Heart left ventricle (tissue), 16 donors: ENCODE results near the gene EPOP. TPM values are rescaled to one million over a fixed set of nuclear protein-coding genes. Genes with fewer than 3 reads are reported as not detected.

ENCODE experiments used
- ATAC-seq, 4 donors: fragments of 200-7000 bp; cut with Tn5 transposase; one replicate each; pipeline ENCODE4 v1.9.1; 2020 to 2022; ENCODE audit warnings: moderate library complexity in 4 of 4, mild to moderate bottlenecking in 3 of 4, moderate number of reproducible peaks in 1 of 4
- DNase-seq, 5 donors: peaks; one replicate each; pipeline ENCODE4 v3.0.0-alpha.2; 2020
- H3K27ac ChIP-seq, 12 donors: fragments of 200-600 bp; sonication (generic) in 4 of 12; one replicate each; pipeline versions ENCODE4 v1.5.0 to v1.8.0; 2016 to 2022; ENCODE audit warnings: mild to moderate bottlenecking in 2 of 12
- H3K27me3 ChIP-seq, 9 donors: fragments of 200-600 bp; sonication (generic) in 2 of 9; one replicate each; pipeline versions ENCODE4 v1.5.1 to v1.8.0; 2016 to 2022; ENCODE audit warnings: mild to moderate bottlenecking in 3 of 9
- H3K36me3 ChIP-seq, 9 donors: fragments of 200-600 bp; sonication (generic) in 2 of 9; one replicate each; pipeline versions ENCODE4 v1.5.0 to v1.8.0; 2018 to 2022; ENCODE audit warnings: mild to moderate bottlenecking in 2 of 9
- H3K4me1 ChIP-seq, 12 donors: fragments of 200-600 bp; sonication (generic) in 4 of 12; one replicate each; pipeline versions ENCODE4 v1.5.0 to v1.8.0; 2016 to 2022; ENCODE audit warnings: mild to moderate bottlenecking in 3 of 12
- H3K4me3 ChIP-seq, 12 donors: fragments of 200-600 bp; sonication (generic) in 4 of 12; one replicate each; pipeline versions ENCODE4 v1.5.0 to v1.8.0; 2017 to 2022; ENCODE audit warnings: mild to moderate bottlenecking in 9 of 12, moderate library complexity in 4 of 12
- H3K9me3 ChIP-seq, 12 donors: fragments of 200-600 bp; sonication (generic) in 4 of 12; one replicate each; pipeline versions ENCODE4 v1.5.0 to v1.8.0; 2016 to 2022; ENCODE audit warnings: mild to moderate bottlenecking in 1 of 12
- POLR2A ChIP-seq, 2 donors: fragments of 450-650 bp; IDR thresholded peaks; one replicate each; pipeline ENCODE4 v1.6.1; 2017; ENCODE audit warnings: antibody characterized with exemption in 2 of 2, mild to moderate bottlenecking in 2 of 2, moderate library complexity in 2 of 2
- WGBS, 4 donors: extraction: QIAGEN DNeasy Blood & Tissue Kit in 2 of 4; methylation state at CpG; one replicate each; pipeline versions ENCODE4 v1.1.5 to v1.1.7; 2013 to 2018; 5-methylcytosine and 5-hydroxymethylcytosine counted together
- intact Hi-C, 10 donors: fragments of 100-400 bp; cut with DNase I; formaldehyde crosslinking; loops; one replicate each; pipeline versions ENCODE4 v1.11.1 to v1.14.2; 2022
- polyA plus RNA-seq, 2 donors: library from polyadenylated mRNA; stranded (reverse); fragments of 200-250 nt; gene quantifications; one replicate each; pipeline ENCODE4 v1.2.3, GENCODE V29; 2013
- total RNA-seq, 9 donors: library from RNA; depleted of rRNA in 2 of 9; stranded (reverse); fragments of >200 nt in 2 of 9; fragmentation: NEBNext Ultra II Directional in 3 of 9; extraction: Animal tissue kit (Norgen Biotek cat#: 25700) in 3 of 9; gene quantifications; one replicate each; pipeline versions ENCODE4 v1.1.0 to v1.2.4, GENCODE V29; 2016 to 2023
- TF ChIP-seq, protein P1 (sequence below), 12 donors: fragments of 200-600 bp; sonication (generic) in 4 of 12; IDR thresholded peaks; one replicate each; pipeline versions ENCODE4 v1.5.0 to v1.8.0; 2018 to 2022; ENCODE audit warnings: antibody characterized with exemption in 12 of 12, mild to moderate bottlenecking in 5 of 12
- donor health status: ischemic (EF 13 %, LVEDD 7.1; RV severe dilation, severe dysfunction).
- donor health status: healthy with polysubstance abuse.
- donor health status: DM: no; HTN: yes; CAD: no.
- donor health status: DM: no; HTN: no; CAD: no.
- donor health status: ischemic (EF 25% LVEDD 6.9; RV normal size, moderate dysfunction).
- donor health status: ischemic (EF 25% LVEDD 5.7; RV mildly dilated, moderate dysfunction).
- donor health status: healthy.
- donor health status: DM: yes; HTN: yes; CAD: no.
- donor health status: ischemic (EF 35%, LVEDD 5.7; RV mildly dilated, moderate dysfunction).
- donor health status: nonischemic (EF 11% LVEDD 7.7; RV severe dilation, severe dysfunction).
- donor health status: DM: yes; HTN: yes; CAD: no.
- donor health status: PGD.
- donor health status: ischemic (EF 29% LVEDD 5.4; RV normal size, mild dysfunction).
- donor health status: nonischemic (EF 23%, LVEDD 6.1; RV moderate dilation, normal function).

The EPOP gene
- total and polyA plus RNA-seq, 11 donors = 0.25 to 3.1 (median 0.94) TPM

DNA sequence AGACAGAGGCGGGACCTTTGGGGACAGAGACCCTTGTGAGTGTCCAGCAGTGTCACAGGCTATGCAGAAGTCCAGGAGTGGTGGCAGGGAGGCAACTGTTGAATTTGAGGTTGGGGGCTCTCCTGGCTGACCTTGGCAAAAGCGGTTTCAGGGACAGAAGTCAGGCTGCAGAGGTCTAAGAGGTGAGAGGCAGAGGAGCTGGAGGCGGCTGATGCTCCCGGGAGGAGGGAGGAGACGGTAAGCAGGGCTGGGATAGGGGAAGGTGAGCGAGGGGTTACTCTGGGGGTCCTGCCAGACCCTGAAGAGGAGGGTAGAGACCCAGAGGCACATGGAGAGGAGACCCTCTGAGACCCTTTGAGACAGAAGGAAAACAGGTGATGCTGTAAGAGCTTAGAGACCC is 5.2 kb downstream of the EPOP start:
- Histone ChIP-seq H3K9me3 (no peaks in the 10 kb centered on the region), H3K4me3 (no peak overlapping the region), H3K27me3 (peaks cover 8 to 66% (median 37%) of the 10 kb centered on the region in 9 donors), H3K4me1 (peaks cover 4 to 16% (median 10%) of the 10 kb centered on the region in 12 donors), H3K36me3 (no peaks in the 10 kb centered on the region), H3K27ac (no peak overlapping the region)
- DNase-seq (no peak), ATAC-seq (no peak)
- intact Hi-C loops = loop anchor here (2.0 to 10.0 kb wide), 11 partner anchors 85 to 325 kb away; partner anchors contain the start of genes ARHGAP23 (in 3 of the 10) and GPR179 (in 1 of the 10)
- no peak for TF ChIP-seq POLR2A (IDR thresholded peaks at IDR 0.05)
- TF ChIP-seq, protein P1, sequence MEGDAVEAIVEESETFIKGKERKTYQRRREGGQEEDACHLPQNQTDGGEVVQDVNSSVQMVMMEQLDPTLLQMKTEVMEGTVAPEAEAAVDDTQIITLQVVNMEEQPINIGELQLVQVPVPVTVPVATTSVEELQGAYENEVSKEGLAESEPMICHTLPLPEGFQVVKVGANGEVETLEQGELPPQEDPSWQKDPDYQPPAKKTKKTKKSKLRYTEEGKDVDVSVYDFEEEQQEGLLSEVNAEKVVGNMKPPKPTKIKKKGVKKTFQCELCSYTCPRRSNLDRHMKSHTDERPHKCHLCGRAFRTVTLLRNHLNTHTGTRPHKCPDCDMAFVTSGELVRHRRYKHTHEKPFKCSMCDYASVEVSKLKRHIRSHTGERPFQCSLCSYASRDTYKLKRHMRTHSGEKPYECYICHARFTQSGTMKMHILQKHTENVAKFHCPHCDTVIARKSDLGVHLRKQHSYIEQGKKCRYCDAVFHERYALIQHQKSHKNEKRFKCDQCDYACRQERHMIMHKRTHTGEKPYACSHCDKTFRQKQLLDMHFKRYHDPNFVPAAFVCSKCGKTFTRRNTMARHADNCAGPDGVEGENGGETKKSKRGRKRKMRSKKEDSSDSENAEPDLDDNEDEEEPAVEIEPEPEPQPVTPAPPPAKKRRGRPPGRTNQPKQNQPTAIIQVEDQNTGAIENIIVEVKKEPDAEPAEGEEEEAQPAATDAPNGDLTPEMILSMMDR (IDR thresholded peaks at IDR 0.05) = no peak
- WGBS, 4 donors = 13 to 19% (median 17%) methylated on average over 6 of the region's 6 CpGs

DNA sequence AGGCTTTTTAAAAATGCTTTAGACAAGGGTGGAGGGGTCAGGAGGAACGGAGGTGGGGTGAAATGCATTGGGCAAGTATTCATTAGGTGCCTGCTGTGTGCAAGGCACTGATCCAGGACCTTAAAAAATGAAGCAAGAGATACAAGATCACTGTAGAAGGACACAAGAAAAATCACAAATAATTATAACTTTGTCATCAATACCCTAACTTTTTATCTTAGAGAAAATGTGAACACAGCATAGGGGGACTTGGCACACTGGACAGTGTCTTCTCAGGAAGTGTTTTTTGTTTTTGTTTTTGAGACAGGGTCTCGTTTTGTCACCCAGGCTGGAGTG is 7.0 kb downstream of the EPOP start:
- 35 to 40% (median 38%) methylated on average over 2 of the region's 2 CpGs for WGBS, 4 donors
- no peaks in the 10 kb centered on the region for H3K36me3 ChIP-seq
- ATAC-seq (no peak), DNase-seq (no peak)
- peaks cover 0 to 49% (median 19%) of the 10 kb centered on the region in 9 donors for H3K27me3 ChIP-seq
- H3K4me1 ChIP-seq = no peaks in the 10 kb centered on the region
- no peaks in the 10 kb centered on the region for H3K9me3 ChIP-seq
- no peak overlapping the region for H3K27ac ChIP-seq
- H3K4me3 ChIP-seq = no peak overlapping the region
- intact Hi-C loops = loop anchor here (1.0 to 10.0 kb wide), 14 partner anchors 83 to 323 kb away; partner anchors contain the start of genes ARHGAP23 (in 3 of the 10) and GPR179 (in 1 of the 10)
- TF ChIP-seq, protein P1 (IDR thresholded peaks at IDR 0.05) = no peak
- TF ChIP-seq POLR2A (IDR thresholded peaks at IDR 0.05) = no peak

DNA sequence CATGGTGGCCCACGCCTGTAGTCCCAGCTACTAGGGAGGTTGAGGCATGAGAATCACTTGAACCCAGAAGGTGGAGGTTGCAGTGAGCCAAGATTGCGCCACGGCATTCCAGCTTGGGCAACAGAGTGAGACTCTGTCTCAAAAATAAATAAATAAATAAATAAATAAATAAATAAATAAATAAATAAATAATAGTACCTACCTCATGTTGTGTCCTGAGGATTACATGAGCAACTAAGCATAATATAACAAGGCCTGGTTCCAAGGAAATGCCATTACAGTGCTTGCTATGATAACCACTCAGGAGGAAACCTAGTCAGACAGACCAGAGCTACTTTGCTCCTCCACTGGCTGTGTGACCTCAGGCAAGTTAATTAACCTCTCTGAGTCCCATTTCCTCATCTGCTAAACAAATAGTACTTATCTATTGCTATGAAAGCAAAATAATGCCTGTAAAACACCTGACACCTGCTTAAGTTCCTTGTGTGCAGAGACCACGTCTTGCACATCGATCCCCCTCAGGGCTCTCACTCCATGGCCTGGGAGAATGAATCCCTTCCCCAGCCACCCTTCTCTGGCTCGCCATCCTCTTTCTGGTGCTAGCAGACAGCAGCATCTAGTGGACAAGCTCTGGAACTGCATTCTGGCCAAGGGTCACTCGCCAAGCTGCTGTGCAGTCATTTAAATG is 7.5 kb downstream of the EPOP start:
- no peak overlapping the region for H3K4me3 ChIP-seq
- H3K4me1 ChIP-seq = no peaks in the 10 kb centered on the region
- WGBS, 4 donors = 36 to 39% (median 38%) methylated on average over 7 of the region's 7 CpGs
- H3K27me3 ChIP-seq = peaks cover 0 to 44% (median 14%) of the 10 kb centered on the region in 9 donors
- TF ChIP-seq POLR2A (IDR thresholded peaks at IDR 0.05) = no peak
- TF ChIP-seq, protein P1 (IDR thresholded peaks at IDR 0.05) = peak; percentile 94 to 100 (median 98)
- H3K36me3 ChIP-seq = no peaks in the 10 kb centered on the region
- ATAC-seq (peak; percentile 47 to 79 (median 72)), DNase-seq (peak; percentile 51 to 69 (median 59))
- H3K27ac ChIP-seq = no peak overlapping the region
- H3K9me3 ChIP-seq = no peaks in the 10 kb centered on the region
- intact Hi-C loops = loop anchor here (1.0 to 10.0 kb wide), 14 partner anchors 82 to 322 kb away; partner anchors contain the start of genes ARHGAP23 (in 3 of the 10) and GPR179 (in 1 of the 10)

DNA sequence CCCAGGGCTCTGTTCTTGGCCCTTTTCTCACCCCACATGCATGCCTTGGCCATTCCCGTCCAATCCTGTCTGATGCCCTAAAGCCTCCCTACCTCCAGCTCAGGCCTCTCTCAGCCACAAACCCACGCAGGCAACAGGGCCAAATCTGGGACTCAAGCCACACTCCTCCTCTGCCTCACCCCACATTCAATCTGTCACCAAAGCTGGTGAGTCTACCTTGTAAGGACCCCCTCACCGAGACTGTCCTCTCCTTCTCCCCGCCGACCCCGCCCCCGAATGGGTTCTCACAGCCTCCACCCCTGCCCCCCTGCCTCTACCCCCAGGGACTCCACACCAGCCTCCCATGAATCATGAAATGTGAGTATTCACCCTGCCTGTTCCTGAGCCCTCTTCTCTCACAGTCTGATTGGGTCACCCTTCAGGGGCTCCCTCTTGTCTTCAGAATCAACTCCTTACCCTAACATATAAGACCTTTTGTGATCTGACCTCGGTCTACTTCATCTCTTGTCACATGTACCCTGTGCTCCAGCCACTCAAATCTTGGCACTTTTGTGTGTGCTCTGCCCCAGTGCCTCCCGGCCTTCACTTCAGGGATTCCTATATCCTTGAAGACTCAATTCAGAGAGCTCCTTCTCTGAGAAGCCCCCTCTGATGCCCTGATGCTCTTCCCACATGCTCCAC is 10.7 kb downstream of the EPOP start:
- no peak for DNase-seq
- WGBS, 4 donors = 80 to 90% (median 87%) methylated on average over 9 of the region's 9 CpGs
- H3K27ac ChIP-seq = no peak overlapping the region
- H3K36me3 ChIP-seq = no peaks in the 10 kb centered on the region
- no peak overlapping the region for H3K4me3 ChIP-seq
- intact Hi-C loops = loop anchor here in 7 of 10 donors (5.0 to 10.0 kb wide), 7 partner anchors 57 to 319 kb away; partner anchors contain the start of genes ARHGAP23 (in 3 of the 7), GPR179 (in 1 of the 7) and SRCIN1 (in 1 of the 7)
- TF ChIP-seq, protein P1 (IDR thresholded peaks at IDR 0.05) = no peak
- no peak for TF ChIP-seq POLR2A (IDR thresholded peaks at IDR 0.05)
- ATAC-seq = no peak
- no peaks in the 10 kb centered on the region for H3K9me3 ChIP-seq
- peaks cover 0 to 18% (median 0%) of the 10 kb centered on the region in 9 donors for H3K27me3 ChIP-seq
- H3K4me1 ChIP-seq = peaks cover 0 to 6% (median 0%) of the 10 kb centered on the region in 12 donors
